OCI-LY3 (cell line): Measurements from ENCODE around the gene IFI6.
A peak's percentile ranks its signal among the peaks of the same experiment; 100 is the strongest.

Source experiments
- H2AFZ ChIP-seq: fragments of 200-600, 300-600 bp; shearing (Covaris generic); 2 replicates; pipeline ENCODE4 v1.6.0; 2014; ENCODE audit warnings: antibody characterized with exemption, low read depth, low read length
- H3K27ac ChIP-seq: fragments of 200-600, 300-600 bp; sonication (generic); 2 replicates; pipeline ENCODE4 v1.5.1; 2014; ENCODE audit warnings: mild to moderate bottlenecking, low read length, moderate library complexity, mixed read lengths
- H3K27me3 ChIP-seq: fragments of 200-600, 300-600 bp; sonication (generic); 2 replicates; pipeline ENCODE4 v1.6.1; 2014; ENCODE audit warnings: low read depth, low read length, mixed read lengths
- H3K36me3 ChIP-seq: fragments of 200-600, 300-600 bp; sonication (generic); replicated peaks from 2 replicates; pipeline ENCODE3; 2014; ENCODE audit warnings: low read depth, low read length, mixed read lengths
- H3K4me1 ChIP-seq: fragments of 300-600, 200-600 bp; sonication (generic); 2 replicates; pipeline ENCODE4 v1.6.1; 2014; ENCODE audit warnings: low read length, mixed read lengths
- H3K4me2 ChIP-seq: fragments of 200-600, 300-600 bp; sonication (generic); 2 replicates; pipeline ENCODE4 v1.6.1; 2014; ENCODE audit warnings: low read length, mixed read lengths
- H3K4me3 ChIP-seq: fragments of 300-600, 200-600 bp; sonication (generic); 2 replicates; pipeline ENCODE4 v1.5.1; 2014; ENCODE audit warnings: antibody characterized with exemption, mild to moderate bottlenecking, low read length, moderate library complexity
- H3K79me2 ChIP-seq: fragments of 300-600, 200-600 bp; shearing (Covaris generic); 2 replicates; pipeline ENCODE4 v1.6.1; 2014; ENCODE audit warnings: mild to moderate bottlenecking, low read length, mixed read lengths
- H3K9ac ChIP-seq: fragments of 300-600, 200-600 bp; shearing (Covaris generic); 2 replicates; pipeline ENCODE4 v1.6.0; 2014; ENCODE audit warnings: mild to moderate bottlenecking, low read length, moderate library complexity
- H3K9me3 ChIP-seq: fragments of 200-600, 300-600 bp; shearing (Covaris generic); 2 replicates; pipeline ENCODE4 v1.6.1; 2014; ENCODE audit warnings: low read length, mixed read lengths; ENCODE audit not compliant: insufficient read depth
- H4K20me1 ChIP-seq: fragments of 200-600, 300-600 bp; sonication (generic); 2 replicates; pipeline ENCODE4 v1.6.1; 2016; ENCODE audit warnings: low read length, mixed read lengths; ENCODE audit not compliant: insufficient read depth
- CTCF ChIP-seq: fragments of 200-600, 300-600 bp; sonication (generic); IDR thresholded peaks from 2 replicates; pipeline ENCODE4 v1.5.1; 2014; ENCODE audit warnings: antibody characterized with exemption, low read length, low read depth
- EZH2phosphoT487 ChIP-seq: fragments of 200-600 bp; shearing (Covaris generic); IDR thresholded peaks from 2 replicates; pipeline ENCODE4 v1.6.1; 2018; ENCODE audit warnings: antibody characterized with exemption, mixed run types, low read depth

IFI6 gene

GRCh38 chr1:27671964-27672749 is at the start of gene IFI6:
IFI6 (minus strand) TSS chr1:27672192; CDS start chr1:27669314, 2,878 bp downstream.
- H3K4me2 ChIP-seq: peak within 1 kb of the TSS; percentile 96
- TF ChIP-seq EZH2phosphoT487: no peak
- peak; percentile 31; the same call in 1 of the 2 replicates for TF ChIP-seq CTCF
- H3K4me3 ChIP-seq: peak within 1 kb of the TSS; percentile 87
- H3K36me3 ChIP-seq: no peaks in the 10 kb centered on the region
- no peaks in the 10 kb centered on the region for H3K79me2 ChIP-seq
- H3K9me3 ChIP-seq: no peaks in the 10 kb centered on the region
- H3K9ac ChIP-seq: peak within 1 kb of the TSS; percentile 47
- peaks cover 13% of the 10 kb centered on the region for H3K4me1 ChIP-seq
- H4K20me1 ChIP-seq: no peaks in the 10 kb centered on the region
- H2AFZ ChIP-seq: peak within 1 kb of the TSS; percentile 98
- no peak within 1 kb of the TSS for H3K27ac ChIP-seq
- no peaks in the 10 kb centered on the region for H3K27me3 ChIP-seq

GRCh38 chr1:27719286-27720251 is 47.6 kb upstream of the IFI6 start:
- no peaks in the 10 kb centered on the region for H3K36me3 ChIP-seq
- H3K4me2 ChIP-seq: no peak overlapping the region
- no peaks in the 10 kb centered on the region; the same call in 1 of the 2 replicates for H3K27me3 ChIP-seq
- H3K79me2 ChIP-seq: no peaks in the 10 kb centered on the region
- no peaks in the 10 kb centered on the region for H4K20me1 ChIP-seq
- H3K27ac ChIP-seq: no peak overlapping the region
- TF ChIP-seq EZH2phosphoT487: no peak
- no peak for TF ChIP-seq CTCF
- H3K4me3 ChIP-seq: no peak overlapping the region
- no peak overlapping the region for H2AFZ ChIP-seq
- H3K9me3 ChIP-seq: no peaks in the 10 kb centered on the region
- no peaks in the 10 kb centered on the region for H3K4me1 ChIP-seq
- no peak overlapping the region for H3K9ac ChIP-seq

GRCh38 chr1:27716262-27716895 is 44.4 kb upstream of the IFI6 start:
- Histone ChIP-seq H3K9ac (no peak overlapping the region), H3K4me2 (no peak overlapping the region), H3K27me3 (no peaks in the 10 kb centered on the region; the same call in 1 of the 2 replicates), H3K4me1 (no peaks in the 10 kb centered on the region), H3K9me3 (no peaks in the 10 kb centered on the region), H3K36me3 (no peaks in the 10 kb centered on the region), H2AFZ (no peak overlapping the region), H4K20me1 (no peaks in the 10 kb centered on the region), H3K79me2 (no peaks in the 10 kb centered on the region), H3K4me3 (no peak overlapping the region), H3K27ac (no peak overlapping the region)
- TF ChIP-seq EZH2phosphoT487 (no peak), CTCF (no peak)
